Activated naive CD4-positive, alpha-beta T cell treated with anti-CD3 and anti-CD28 coated beads, Interleukin-2, amount 10 ng/mL, durations not matched to agents 7 days and 5 days (primary cell): Measurements from ENCODE around the gene MAN2C1.
"Not testable (repeated sequence)": the region's sequence is repeated elsewhere in the genome, so short reads cannot be mapped to it uniquely, and the experiment has no call there.

Experiments
- CTCF ChIA-PET: fragments of 350-600 bp; sonication (Branson Sonifier 250); formaldehyde crosslinking; loops from one replicate; lab custom pipeline; 2021; ENCODE audit warnings: antibody characterized with exemption; lab: Charles Lee
- DNase-seq: peaks from one replicate; pipeline ENCODE4 v3.0.0-alpha.2; 2020
- H3K27ac Mint-ChIP-seq: one replicate; pipeline ENCODE4 v1.8.0; 2021; ENCODE audit warnings: mild to moderate bottlenecking, moderate library complexity, mixed read lengths
- H3K27me3 Mint-ChIP-seq: one replicate; pipeline ENCODE4 v1.8.0; 2021; ENCODE audit warnings: mild to moderate bottlenecking, mixed read lengths
- H3K36me3 Mint-ChIP-seq: one replicate; pipeline ENCODE4 v1.8.0; 2021; ENCODE audit warnings: mixed read lengths
- H3K4me1 Mint-ChIP-seq: one replicate; pipeline ENCODE4 v1.8.0; 2021; ENCODE audit warnings: mixed read lengths
- H3K4me3 Mint-ChIP-seq: one replicate; pipeline ENCODE4 v1.8.0; 2021; ENCODE audit warnings: mild to moderate bottlenecking, moderate library complexity, mixed read lengths
- H3K9me3 Mint-ChIP-seq: one replicate; pipeline ENCODE4 v1.8.0; 2021; ENCODE audit warnings: mixed read lengths

MAN2C1 gene

GRCh38 chr15:75327491-75327890 is 40.9 kb downstream of the MAN2C1 start:
- Mint-ChIP-seq H3K4me3 (no peak overlapping the region), H3K9me3 (no peaks in the 10 kb centered on the region), H3K27me3 (peaks cover 23% of the 10 kb centered on the region), H3K27ac (no peak overlapping the region), H3K4me1 (no peaks in the 10 kb centered on the region), H3K36me3 (no peaks in the 10 kb centered on the region)
- DNase-seq: no peak
- CTCF ChIA-PET: no interaction called here

DNA sequence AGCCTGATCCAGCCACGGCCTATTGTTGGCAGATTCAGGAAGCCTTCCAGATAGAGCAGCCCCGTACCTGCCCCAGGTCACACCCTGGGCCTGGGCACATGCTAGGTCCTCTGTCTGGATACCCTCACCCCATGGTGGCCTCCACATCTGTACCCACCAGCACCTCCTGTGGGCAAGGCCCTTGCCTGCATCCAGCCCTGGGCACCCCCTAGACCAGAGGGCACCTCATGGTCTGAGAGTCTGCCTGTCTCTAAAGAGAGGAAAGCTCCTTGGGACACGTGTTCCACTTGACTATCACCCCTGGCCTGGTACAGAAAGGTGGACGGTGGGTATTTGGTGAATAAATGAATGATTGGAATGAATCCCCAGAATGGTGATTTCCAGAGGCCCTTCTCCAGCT is 41.4 kb downstream of the MAN2C1 start:
- H3K4me1 Mint-ChIP-seq: no peaks in the 10 kb centered on the region
- no peaks in the 10 kb centered on the region for H3K9me3 Mint-ChIP-seq
- peaks cover 23% of the 10 kb centered on the region for H3K27me3 Mint-ChIP-seq
- H3K36me3 Mint-ChIP-seq: no peaks in the 10 kb centered on the region
- DNase-seq: no peak
- no peak overlapping the region for H3K27ac Mint-ChIP-seq
- CTCF ChIA-PET: no interaction called here
- no peak overlapping the region for H3K4me3 Mint-ChIP-seq

DNA sequence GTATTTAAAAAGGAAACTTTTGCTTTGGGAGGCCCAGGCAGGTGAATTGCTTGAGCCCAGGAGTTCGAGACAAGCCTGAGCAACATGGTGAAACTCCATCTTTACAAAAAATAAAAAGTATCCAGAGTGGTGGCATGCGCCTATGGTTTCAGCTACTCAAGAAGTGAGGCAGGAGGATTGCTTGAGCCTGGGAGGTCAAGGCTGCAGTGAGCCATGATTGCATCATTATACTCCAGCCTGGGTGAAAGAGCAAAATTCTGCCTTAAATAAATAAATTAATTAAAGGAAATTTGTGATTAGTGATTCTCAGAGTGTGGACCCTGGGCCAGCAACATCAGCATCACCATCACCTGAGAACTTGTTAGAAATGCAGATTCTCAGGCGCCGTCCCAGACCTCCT is 42.5 kb downstream of the MAN2C1 start:
- Mint-ChIP-seq H3K27ac (no peak overlapping the region), H3K4me1 (no peaks in the 10 kb centered on the region), H3K36me3 (no peaks in the 10 kb centered on the region)

GRCh38 chr15:75321711-75322110 is 46.7 kb downstream of the MAN2C1 start:
- no peaks in the 10 kb centered on the region for H3K9me3 Mint-ChIP-seq
- peaks cover 32% of the 10 kb centered on the region for H3K27me3 Mint-ChIP-seq
- no peak overlapping the region for H3K27ac Mint-ChIP-seq
- H3K4me3 Mint-ChIP-seq: no peak overlapping the region
- CTCF ChIA-PET: no interaction called here
- peaks cover 3% of the 10 kb centered on the region for H3K4me1 Mint-ChIP-seq
- no peak for DNase-seq
- no peaks in the 10 kb centered on the region for H3K36me3 Mint-ChIP-seq

More for the DNA sequence above, 42.5 kb downstream of the MAN2C1 start:
- H3K4me3 Mint-ChIP-seq: no peak overlapping the region
- H3K27me3 Mint-ChIP-seq: peaks cover 29% of the 10 kb centered on the region
- DNase-seq: no peak
- no peaks in the 10 kb centered on the region for H3K9me3 Mint-ChIP-seq
- CTCF ChIA-PET: no interaction called here

DNA sequence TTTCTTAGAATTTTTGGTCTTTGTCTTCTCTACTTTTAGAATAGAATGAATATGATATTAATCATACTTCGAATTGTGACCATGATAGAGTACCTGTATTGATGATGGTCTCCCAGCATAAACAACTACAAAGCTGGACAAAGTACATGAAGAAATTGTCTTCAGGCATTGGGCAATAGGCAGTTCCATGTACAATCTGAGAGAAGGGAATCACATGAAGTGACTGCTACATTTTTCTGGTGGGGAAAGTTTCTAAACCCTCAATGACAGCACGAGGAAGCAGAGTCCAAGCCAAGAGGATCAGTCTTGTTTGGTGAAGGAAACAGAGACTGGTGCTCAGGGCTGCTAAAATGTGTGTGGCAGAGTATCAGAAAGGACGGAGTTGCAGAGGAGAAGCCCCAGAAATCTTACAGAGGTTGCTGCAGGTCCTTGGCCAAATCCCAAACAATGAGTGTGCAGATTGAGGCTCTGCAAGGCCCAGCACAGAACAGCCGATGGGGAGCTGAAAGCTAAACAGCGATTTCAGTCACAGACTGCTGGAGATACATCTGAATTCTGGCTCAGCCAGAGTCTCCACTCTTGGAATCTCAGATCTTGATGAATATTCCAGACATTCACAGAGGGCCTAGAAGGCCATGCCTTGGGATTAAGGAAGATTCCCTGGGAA is 49.0 kb downstream of the MAN2C1 start:
- H3K9me3 Mint-ChIP-seq, DNase-seq, H3K36me3 Mint-ChIP-seq, CTCF ChIA-PET, H3K4me1 Mint-ChIP-seq, H3K27ac Mint-ChIP-seq, H3K4me3 Mint-ChIP-seq: not testable (repeated sequence)
- H3K27me3 Mint-ChIP-seq: peaks cover 35% of the 10 kb centered on the region

DNA sequence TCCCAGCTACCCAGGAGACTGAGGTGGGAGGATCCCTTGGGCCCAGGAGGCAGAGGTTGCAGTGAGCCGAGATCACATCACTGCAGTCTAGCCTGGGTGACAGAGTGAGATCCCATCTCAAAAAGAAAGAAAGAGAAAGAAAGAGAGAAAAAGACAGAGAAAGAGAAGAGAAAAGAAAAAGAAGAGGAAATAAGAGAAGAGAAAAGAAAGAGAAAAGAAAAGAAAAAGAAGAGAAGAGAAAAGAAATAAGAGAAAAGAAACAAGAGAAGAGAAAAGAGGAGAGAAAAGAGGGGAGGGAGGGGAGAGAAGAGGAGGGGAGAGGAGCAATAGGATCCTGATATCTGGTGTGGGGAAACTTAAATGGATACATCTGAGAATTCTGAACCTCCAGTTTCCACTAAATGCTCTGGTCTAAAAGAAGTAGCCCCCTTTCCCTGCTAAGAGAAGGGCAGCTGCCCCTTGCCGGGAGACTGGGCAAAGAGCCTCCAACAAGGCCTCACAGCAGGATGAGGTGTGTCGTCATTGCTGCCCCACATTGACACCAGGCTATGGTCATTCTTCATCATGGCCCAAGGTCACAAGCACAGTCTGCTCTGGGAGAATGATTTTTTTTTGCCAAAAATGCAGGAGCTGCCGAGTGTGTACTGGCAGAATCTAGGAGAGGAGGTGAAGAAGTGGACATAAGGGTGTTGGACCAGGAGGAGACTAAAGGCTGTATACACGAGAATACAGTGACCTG is 53.7 kb downstream of the MAN2C1 start:
- no peaks in the 10 kb centered on the region for H3K9me3 Mint-ChIP-seq
- no peak overlapping the region for H3K27ac Mint-ChIP-seq
- H3K27me3 Mint-ChIP-seq: peaks cover 25% of the 10 kb centered on the region
- no peaks in the 10 kb centered on the region for H3K36me3 Mint-ChIP-seq
- CTCF ChIA-PET: no interaction called here
- no peak overlapping the region for H3K4me3 Mint-ChIP-seq
- DNase-seq: no peak
- H3K4me1 Mint-ChIP-seq: peaks cover 9% of the 10 kb centered on the region

GRCh38 chr15:75313116-75313845 is 55.1 kb downstream of the MAN2C1 start:
- Mint-ChIP-seq H3K27ac (no peak overlapping the region), H3K36me3 (no peaks in the 10 kb centered on the region), H3K4me3 (no peak overlapping the region), H3K4me1 (peaks cover 6% of the 10 kb centered on the region), H3K27me3 (peaks cover 23% of the 10 kb centered on the region), H3K9me3 (no peaks in the 10 kb centered on the region)
- no peak for DNase-seq
- CTCF ChIA-PET: no interaction called here

- CTCF ChIA-PET, H3K9me3 Mint-ChIP-seq, H3K36me3 Mint-ChIP-seq, H3K4me3 Mint-ChIP-seq, DNase-seq, H3K27ac Mint-ChIP-seq: not testable (repeated sequence)
- H3K27me3 Mint-ChIP-seq: peaks cover 30% of the 10 kb centered on the region
- peaks cover 11% of the 10 kb centered on the region for H3K4me1 Mint-ChIP-seq
Observed at GRCh38 chr15:75312548-75312947, 55.9 kb downstream of the MAN2C1 start.

GRCh38 chr15:75309711-75310110 is 58.7 kb downstream of the MAN2C1 start:
- Mint-ChIP-seq H3K36me3 (no peaks in the 10 kb centered on the region), H3K4me3 (no peak overlapping the region), H3K27me3 (peaks cover 43% of the 10 kb centered on the region), H3K27ac (no peak overlapping the region), H3K4me1 (peaks cover 12% of the 10 kb centered on the region), H3K9me3 (no peaks in the 10 kb centered on the region)
- no peak for DNase-seq
- CTCF ChIA-PET: no interaction called here

DNA sequence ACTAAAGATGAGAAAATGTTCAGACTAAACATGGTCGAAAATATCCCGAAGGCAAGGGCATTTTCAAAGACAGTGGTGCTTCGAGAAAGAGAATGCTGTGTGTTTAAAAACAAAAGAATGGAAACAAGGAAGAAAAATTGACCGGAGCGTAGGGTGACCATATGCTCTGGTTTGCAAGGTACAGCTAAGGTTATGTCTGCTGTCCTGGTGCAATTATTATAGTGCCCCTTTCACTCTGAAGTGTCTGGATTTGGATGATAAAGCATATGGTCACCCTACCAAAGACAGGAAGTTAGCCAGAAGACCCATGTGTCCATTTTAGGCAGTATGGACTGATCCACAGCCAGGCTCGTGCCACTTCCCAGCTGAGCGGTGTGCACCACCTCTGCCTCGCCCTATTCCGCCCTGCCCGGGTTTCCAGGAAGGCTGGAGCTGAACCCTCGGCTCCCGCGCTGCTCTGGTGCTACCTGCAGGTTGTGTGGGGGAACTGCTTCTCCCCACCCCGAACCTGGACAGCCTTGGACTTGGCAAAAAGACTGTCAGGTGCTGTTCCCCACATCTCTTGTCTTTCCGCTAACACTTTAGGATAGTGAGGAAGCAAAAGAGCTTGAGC is 60.5 kb downstream of the MAN2C1 start:
- Mint-ChIP-seq H3K36me3 (no peaks in the 10 kb centered on the region), H3K27ac (no peak overlapping the region), H3K27me3 (peaks cover 44% of the 10 kb centered on the region), H3K4me1 (peaks cover 22% of the 10 kb centered on the region), H3K4me3 (no peak overlapping the region), H3K9me3 (no peaks in the 10 kb centered on the region)
- CTCF ChIA-PET: no interaction called here
- peak; percentile 48 for DNase-seq

- Mint-ChIP-seq H3K27ac (no peak overlapping the region), H3K27me3 (peaks cover 58% of the 10 kb centered on the region), H3K36me3 (no peaks in the 10 kb centered on the region), H3K4me1 (peaks cover 17% of the 10 kb centered on the region), H3K9me3 (no peaks in the 10 kb centered on the region), H3K4me3 (no peak overlapping the region)
- DNase-seq: no peak
- CTCF ChIA-PET: no interaction called here
Observed at GRCh38 chr15:75306188-75306587, 62.2 kb downstream of the MAN2C1 start.
